Measurements from ENCODE around the gene ATP5PD. TPM values are rescaled to one million over a fixed set of nuclear protein-coding genes. Genes with fewer than 3 reads are reported as not detected.

The ATP5PD gene
- total and polyA plus RNA-seq, 2 of the 8 experiments (the other 6 are each of a cell fraction or from before 2014, with no cell fraction given), result 335 to 407 TPM

GRCh38 chr17:75044716-75045115 lies 2.1 kb downstream of the ATP5PD start:
- H3K27ac ChIP-seq (ENCODE audit: low read depth, low read length), result peak overlapping the region; percentile 77; the same call in 1 of the 2 replicates
- H3K4me2 ChIP-seq (ENCODE audit: insufficient read depth in 1 of 2, low read depth in 2 of 2, low read length in 2 of 2), result peak overlapping the region; percentile 49 to 55
- H3K4me3 ChIP-seq (ENCODE audit: extremely low read depth in 1 of 4, insufficient read depth in 2 of 4, low read depth in 3 of 4, low read length in 4 of 4), result peak overlapping the region in 1 of 4 experiments; percentile 97; a peak in 3 of 8 replicates
- no peak for DNase-seq (ENCODE audit: low read depth in 1 of 2, low spot score in 2 of 2)
- H3K14ac ChIP-seq (ENCODE audit: insufficient read length), result no peak overlapping the region
- POLR2A ChIA-PET (ENCODE audit: partially characterized antibody), result interaction anchor here (0.6 to 1.5 kb wide), 7 partner anchors 8 to 1090 kb away, joined by 3 to 7 read pairs (median 4); partner anchors contain the start of gene MRPL58
- peak overlapping the region; percentile 73; the same call in 1 of the 2 replicates for H2BK5ac ChIP-seq (ENCODE audit: low read depth, low read length)
- H3K23me2 ChIP-seq (ENCODE audit: low read depth, low read length), result no peaks in the 10 kb centered on the region; the same call in 1 of the 2 replicates
- CTCF ChIA-PET (ENCODE audit: partially characterized antibody), result no interaction called here
- no peaks in the 10 kb centered on the region for H3K27me3 ChIP-seq (replicated peaks in 1 of 4; ENCODE audit: control insufficient read depth in 3 of 4, extremely low read depth in 1 of 4, insufficient read depth in 3 of 4, low read length in 3 of 4)
- no peak overlapping the region for H4K8ac ChIP-seq (ENCODE audit: extremely low read depth, insufficient read depth, low read length)
- H3K36me3 ChIP-seq (ENCODE audit: control insufficient read depth in 2 of 4, insufficient read depth in 4 of 4, low read length in 3 of 4), result peaks cover 0 to 36% (median 18%) of the 10 kb centered on the region in 4 experiments; a peak in 5 of 8 replicates
- peaks cover 0 to 3% of the 10 kb centered on the region in 2 experiments for H4K20me1 ChIP-seq (replicated peaks in 1 of 2; ENCODE audit: control insufficient read depth in 1 of 2, insufficient read depth in 2 of 2, low read length in 2 of 2)
- H2BK20ac ChIP-seq (ENCODE audit: low read length), result peak overlapping the region; percentile 29; the same call in 1 of the 2 replicates
- H3K9me3 ChIP-seq (ENCODE audit: insufficient read depth in 2 of 2, low read depth in 1 of 2, low read length in 1 of 2), result no peaks in the 10 kb centered on the region
- H3K79me1 ChIP-seq (ENCODE audit: low read depth, low read length), result peaks cover 4% of the 10 kb centered on the region; the same call in 1 of the 2 replicates
- H2BK12ac ChIP-seq (ENCODE audit: low read depth, low read length), result 0 out of 2 replicates have a peak overlapping the region, but pooled peaks have one; percentile 45
- peak overlapping the region; percentile 4 for H4K5ac ChIP-seq (ENCODE audit: insufficient read length, low read depth, low read length)
- no peak overlapping the region for H3K23ac ChIP-seq (ENCODE audit: insufficient read length)
- H2BK15ac ChIP-seq (ENCODE audit: low read length), result no peak overlapping the region
- peaks cover 8 to 33% of the 10 kb centered on the region in 2 experiments for H3K79me2 ChIP-seq (ENCODE audit: control insufficient read depth in 1 of 2, insufficient read depth in 2 of 2, low read length in 2 of 2)
- WGBS, 2 experiments (ENCODE audit: extremely low coverage in 1 of 2, insufficient coverage in 1 of 2, insufficient read length in 1 of 2, insufficient replicate concordance in 2 of 2, low coverage in 1 of 2, low lambda C conversion rate in 2 of 2, missing lambda C conversion rate in 1 of 2), result 36% methylated on average over 5 of the region's 7 CpGs; no CpG with 5 or more reads in 1 of the 2 experiments
- peaks cover 4 to 20% (median 6%) of the 10 kb centered on the region in 4 experiments; a peak in 6 of 7 replicates for H3K4me1 ChIP-seq (replicated peaks in 1 of 4; ENCODE audit: control insufficient read depth in 3 of 4, insufficient read depth in 4 of 4, low read length in 3 of 4)
- H2AFZ ChIP-seq (ENCODE audit: low read length), result no peak overlapping the region
- no peak overlapping the region; a peak in 1 of 7 replicates for H3K9ac ChIP-seq (replicated peaks in 1 of 4; ENCODE audit: extremely low read depth in 1 of 4, low read depth in 3 of 4, low read length in 3 of 4)
- no peak for FAIRE-seq
- H2BK120ac ChIP-seq (replicated peaks; ENCODE audit: low read depth, low read length), result no peak overlapping the region
- peak overlapping the region; percentile 5 for H4K91ac ChIP-seq (replicated peaks; ENCODE audit: insufficient read length, low read length)
- no peak overlapping the region for H3K4ac ChIP-seq (replicated peaks; ENCODE audit: insufficient read length, low read depth, low read length)
- peak overlapping the region; percentile 24 for H3K56ac ChIP-seq (replicated peaks; ENCODE audit: insufficient read length, low read depth, low read length)
- H3K18ac ChIP-seq (ENCODE audit: extremely low read depth, low read length), result peak overlapping the region; percentile 64; the same call in 1 of the 2 replicates
- H2AK5ac ChIP-seq (ENCODE audit: low read depth, low read length), result no peak overlapping the region
- TF ChIP-seq SIRT6 (IDR thresholded peaks at IDR 0.05; ENCODE audit: low read length) (no peak), SP1 (IDR thresholded peaks at IDR 0.05; ENCODE audit: low read depth, low read length) (no peak), SIN3A (conservative IDR thresholded peaks at IDR 0.05 in 1 of 2, IDR thresholded peaks at IDR 0.05 in 1 of 2; ENCODE audit: low read depth in 1 of 2, low read length in 2 of 2) (no peak), CBX8 (IDR thresholded peaks at IDR 0.05; ENCODE audit: borderline replicate concordance, low read depth, low read length) (no peak), POU5F1 (IDR thresholded peaks at IDR 0.05; ENCODE audit: low read depth, low read length) (no peak), CTCF (IDR thresholded peaks at IDR 0.05; ENCODE audit: control extremely low read depth in 1 of 3, insufficient read depth in 1 of 3, low read depth in 1 of 3, low read length in 3 of 3) (no peak), SP2 (IDR thresholded peaks at IDR 0.05; ENCODE audit: low read length) (no peak), RBBP5 (IDR thresholded peaks at IDR 0.05; ENCODE audit: borderline replicate concordance, low read depth, low read length) (no peak), JUND (IDR thresholded peaks at IDR 0.05; ENCODE audit: low read length) (no peak), SIX5 (IDR thresholded peaks at IDR 0.05; ENCODE audit: low read depth, low read length) (no peak)
